A549 (cell line): ENCODE measurements around the gene PITPNM1.

Source experiments
- BHLHE40 ChIP-seq: IDR thresholded peaks from 2 replicates; pipeline ENCODE4 v1.6.1; 2012; ENCODE audit warnings: low read depth, low read length, inconsistent platforms
- GATA3 ChIP-seq: IDR thresholded peaks from 2 replicates; pipeline ENCODE4 v1.6.1; 2012; ENCODE audit warnings: borderline replicate concordance
- JUNB ChIP-seq: fragments of >200 bp; sonication (Bioruptor Twin); formaldehyde crosslinking; IDR thresholded peaks from 2 replicates; pipeline ENCODE4 v1.6.1; 2016
- MAFK ChIP-seq: fragments of 450-650 bp; IDR thresholded peaks from 2 replicates; pipeline ENCODE4 v1.6.1; 2014; ENCODE audit not compliant: partially characterized antibody
- MYC ChIP-seq: IDR thresholded peaks from 2 replicates; pipeline ENCODE4 v1.6.1; 2012; ENCODE audit warnings: mild to moderate bottlenecking, inconsistent platforms, low read length, improper control_type of control experiment, borderline replicate concordance
- POLR2AphosphoS2 ChIP-seq: conservative IDR thresholded peaks from 2 replicates; pipeline ENCODE4 v1.6.1; 2012; ENCODE audit warnings: low read length, improper control_type of control experiment, inconsistent platforms
- ZFP36 ChIP-seq: fragments of 450-650 bp; IDR thresholded peaks from 2 replicates; pipeline ENCODE4 v1.6.1; 2014; ENCODE audit warnings: borderline replicate concordance; ENCODE audit not compliant: partially characterized antibody
- TF ChIP-seq, protein P1 (sequence below): fragments of >200 bp; sonication (Bioruptor Twin); formaldehyde crosslinking; IDR thresholded peaks from 3 replicates; pipeline ENCODE4 v1.5.1; 2016

DNA sequence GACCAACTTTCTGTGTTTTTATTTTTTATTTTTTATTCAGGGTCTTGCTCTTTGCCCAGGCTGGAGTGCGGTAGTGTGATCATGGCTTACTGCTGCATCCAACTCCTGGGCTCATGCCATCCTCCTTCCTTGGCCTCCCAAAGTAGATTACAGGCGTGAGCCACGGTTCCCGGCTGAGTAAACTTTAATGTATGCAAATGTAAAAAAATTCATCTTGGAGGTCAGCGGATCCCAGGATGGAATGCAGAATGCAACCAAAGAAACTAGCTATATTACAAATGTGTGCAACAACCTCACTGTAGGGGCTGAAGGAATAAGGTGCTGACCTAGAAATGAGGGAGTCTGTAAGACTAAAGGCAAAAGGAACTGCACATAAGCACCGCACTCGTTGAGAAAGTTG lies 9.0 kb upstream of the PITPNM1 start:
- TF ChIP-seq MYC (no peak), POLR2AphosphoS2 (no peak), MAFK (no peak), BHLHE40 (no peak), GATA3 (no peak), ZFP36 (no peak), JUNB (no peak)
- TF ChIP-seq, protein P1, sequence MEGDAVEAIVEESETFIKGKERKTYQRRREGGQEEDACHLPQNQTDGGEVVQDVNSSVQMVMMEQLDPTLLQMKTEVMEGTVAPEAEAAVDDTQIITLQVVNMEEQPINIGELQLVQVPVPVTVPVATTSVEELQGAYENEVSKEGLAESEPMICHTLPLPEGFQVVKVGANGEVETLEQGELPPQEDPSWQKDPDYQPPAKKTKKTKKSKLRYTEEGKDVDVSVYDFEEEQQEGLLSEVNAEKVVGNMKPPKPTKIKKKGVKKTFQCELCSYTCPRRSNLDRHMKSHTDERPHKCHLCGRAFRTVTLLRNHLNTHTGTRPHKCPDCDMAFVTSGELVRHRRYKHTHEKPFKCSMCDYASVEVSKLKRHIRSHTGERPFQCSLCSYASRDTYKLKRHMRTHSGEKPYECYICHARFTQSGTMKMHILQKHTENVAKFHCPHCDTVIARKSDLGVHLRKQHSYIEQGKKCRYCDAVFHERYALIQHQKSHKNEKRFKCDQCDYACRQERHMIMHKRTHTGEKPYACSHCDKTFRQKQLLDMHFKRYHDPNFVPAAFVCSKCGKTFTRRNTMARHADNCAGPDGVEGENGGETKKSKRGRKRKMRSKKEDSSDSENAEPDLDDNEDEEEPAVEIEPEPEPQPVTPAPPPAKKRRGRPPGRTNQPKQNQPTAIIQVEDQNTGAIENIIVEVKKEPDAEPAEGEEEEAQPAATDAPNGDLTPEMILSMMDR = no peak
